EL (cell line): ENCODE results near the gene SLC35F1.
A peak's percentile ranks its signal among the peaks of the same experiment; 100 is the strongest.

Experiments
- DNase-seq: peaks from one replicate; pipeline ENCODE4 v3.0.0-alpha.2; 2016

Gene SLC35F1

DNA sequence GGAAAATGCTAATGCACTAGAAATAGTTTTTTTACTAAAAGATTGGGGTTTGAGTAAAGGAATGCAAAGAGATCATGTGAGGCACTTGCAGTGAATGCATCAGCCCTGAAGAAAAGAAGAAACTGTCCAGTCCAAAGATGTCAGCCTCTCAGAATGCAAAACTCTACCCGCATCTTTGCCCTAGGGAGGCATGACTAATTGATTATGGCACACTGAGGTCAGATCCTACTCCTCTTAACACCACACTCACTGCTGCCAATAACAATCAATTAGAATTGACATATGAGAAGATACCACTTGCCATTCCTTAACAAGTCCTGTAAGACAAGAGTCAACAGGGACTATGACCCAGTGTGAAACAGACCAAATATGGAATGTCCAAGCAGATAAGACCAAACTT is 378.7 kb downstream of the SLC35F1 start:
- peak; percentile 43 for DNase-seq

DNA sequence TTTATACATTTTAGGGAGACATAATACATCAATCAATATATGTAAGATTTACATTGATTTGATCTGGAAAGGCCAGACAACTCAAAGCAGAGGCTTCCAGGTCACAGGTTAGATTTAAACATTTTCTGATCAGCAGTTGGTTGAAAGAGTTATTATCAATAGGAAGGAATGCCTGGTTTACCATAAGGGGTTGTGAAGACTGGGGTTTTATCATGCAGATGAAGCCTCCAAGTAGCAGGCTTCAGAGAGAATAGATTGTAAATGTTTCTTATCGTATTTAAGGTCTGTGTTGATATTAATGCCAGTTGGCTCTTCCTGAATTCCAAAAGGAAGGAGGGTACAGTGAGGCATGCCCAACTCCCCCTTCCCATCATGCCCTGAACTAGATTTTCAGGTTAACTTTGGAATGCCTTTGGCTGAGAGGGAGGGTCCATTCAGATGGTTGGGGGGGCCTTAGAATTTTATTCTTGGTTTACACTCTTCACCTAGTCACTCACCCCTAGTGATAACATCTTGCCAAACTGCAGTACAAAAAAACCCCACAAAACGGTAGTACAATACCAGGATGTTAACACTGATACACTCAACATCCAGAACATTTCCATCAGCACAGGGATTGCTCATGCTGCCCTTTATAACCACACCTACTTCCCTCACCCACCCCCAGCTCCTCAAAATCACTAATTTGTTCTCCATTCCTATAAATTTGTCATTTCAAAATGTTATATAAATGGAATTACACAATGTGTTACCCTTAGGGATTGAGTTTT is 381.5 kb downstream of the SLC35F1 start:
- peak; percentile 30 for DNase-seq

DNA sequence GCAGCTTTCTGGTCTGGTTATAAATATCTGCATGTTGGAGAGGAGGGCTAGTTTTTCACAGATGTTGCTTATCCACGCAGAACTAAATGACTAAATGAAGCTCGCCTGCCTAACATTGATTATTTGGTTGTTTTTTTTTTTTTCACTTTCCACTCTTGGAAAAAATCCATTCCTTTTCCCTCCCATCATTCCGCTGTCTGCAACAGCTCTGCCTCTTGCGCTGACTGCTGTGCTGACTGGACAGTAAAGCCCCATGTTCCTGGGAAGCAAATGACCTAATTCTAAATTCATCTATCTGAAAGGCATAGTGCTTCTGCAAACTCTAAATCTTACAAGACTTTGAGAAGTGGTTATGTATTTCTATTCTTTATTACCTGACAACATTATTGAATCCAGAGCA is 385.5 kb downstream of the SLC35F1 start:
- DNase-seq: no peak

DNA sequence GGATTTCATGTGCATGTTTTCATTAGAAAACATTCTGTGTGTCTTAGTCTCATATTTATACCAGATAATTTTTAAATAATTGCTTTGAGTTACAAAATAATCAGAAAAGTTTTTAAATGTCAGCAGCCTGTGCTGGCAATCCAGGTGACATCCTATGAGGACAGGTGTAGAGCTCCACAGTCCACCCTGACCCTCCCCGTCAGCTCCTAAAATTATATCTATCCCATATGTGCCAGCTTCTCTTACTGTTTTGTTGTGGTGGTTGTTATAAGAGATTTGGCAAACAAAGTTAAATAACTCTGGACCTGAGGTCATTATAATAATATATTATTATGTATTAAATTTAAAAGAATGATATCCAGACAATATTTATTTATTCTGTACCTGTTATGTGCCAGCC is 387.8 kb downstream of the SLC35F1 start:
- no peak for DNase-seq

DNA sequence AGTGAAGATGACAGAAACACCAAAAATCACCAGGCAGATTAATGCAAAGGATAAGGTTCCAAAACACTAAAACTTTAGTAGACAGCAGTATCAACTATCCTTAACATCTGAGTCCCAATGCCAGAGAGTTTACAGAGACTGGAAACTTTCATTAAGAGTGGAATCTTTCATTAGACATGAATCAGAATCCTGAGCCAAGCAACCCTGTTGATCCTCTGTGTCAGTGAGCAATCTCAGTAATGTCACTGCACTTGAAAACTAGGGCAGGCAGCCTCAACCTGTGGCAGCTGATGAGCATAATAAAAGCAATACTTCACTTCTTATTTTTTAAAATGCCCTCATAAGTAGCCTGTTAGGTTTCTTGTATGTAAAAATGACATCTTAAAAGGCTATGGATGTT is 388.3 kb downstream of the SLC35F1 start:
- DNase-seq: no peak

DNA sequence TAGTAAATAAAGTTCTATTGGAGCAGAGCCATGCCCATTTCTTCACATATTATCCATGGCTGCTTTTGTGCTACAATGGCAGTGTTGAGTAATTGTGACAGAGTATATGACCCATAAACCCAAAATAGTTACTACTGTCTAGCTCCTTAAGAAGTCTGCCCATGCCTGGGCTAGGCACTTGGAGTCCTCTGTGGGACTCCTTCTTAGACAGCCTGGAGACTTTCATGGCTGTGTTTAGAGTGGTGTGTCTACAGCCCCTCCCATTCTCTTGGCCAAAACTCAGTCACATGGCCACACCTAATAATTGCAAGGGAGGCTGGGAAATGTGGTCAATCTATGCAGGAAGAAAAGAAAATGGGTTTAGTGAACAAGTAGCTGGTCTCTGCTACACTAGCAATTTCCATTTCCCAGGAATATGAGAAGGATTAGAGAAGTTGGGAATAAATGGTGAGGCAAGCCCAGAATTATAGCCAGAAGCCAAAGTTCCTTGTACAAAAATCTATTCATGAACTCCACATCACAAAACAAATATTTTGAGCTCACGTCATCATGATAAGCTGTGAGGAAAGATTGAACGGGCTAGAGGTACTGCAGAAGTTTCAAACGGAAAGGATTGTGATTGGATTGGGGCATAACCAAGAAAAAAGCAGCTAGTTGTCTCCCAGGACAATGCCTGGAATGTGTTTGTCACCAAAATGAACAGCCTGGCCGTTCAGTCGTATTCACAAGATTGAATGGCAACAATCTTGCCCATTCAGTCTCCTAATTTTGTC is 389.3 kb downstream of the SLC35F1 start:
- no peak for DNase-seq

DNA sequence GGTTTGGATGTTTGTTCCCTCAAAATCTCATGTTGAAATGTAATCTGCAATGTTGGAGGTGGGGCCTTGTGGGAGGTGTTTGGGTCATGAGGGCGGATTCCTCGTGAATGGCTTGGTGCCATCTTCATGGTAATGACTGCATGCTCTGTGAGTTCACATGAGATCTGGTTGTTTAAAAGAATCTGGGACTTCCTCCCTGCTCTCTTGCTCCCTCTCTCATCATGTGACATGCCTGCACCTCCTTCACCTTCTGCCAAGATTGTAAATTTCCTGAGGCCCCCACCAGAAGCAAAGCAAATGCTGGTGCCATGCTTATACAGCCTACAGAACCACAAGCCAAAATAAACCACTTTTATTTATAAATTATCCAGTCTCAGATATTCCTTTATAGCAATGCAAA is 390.8 kb downstream of the SLC35F1 start:
- DNase-seq: peak; percentile 8

DNA sequence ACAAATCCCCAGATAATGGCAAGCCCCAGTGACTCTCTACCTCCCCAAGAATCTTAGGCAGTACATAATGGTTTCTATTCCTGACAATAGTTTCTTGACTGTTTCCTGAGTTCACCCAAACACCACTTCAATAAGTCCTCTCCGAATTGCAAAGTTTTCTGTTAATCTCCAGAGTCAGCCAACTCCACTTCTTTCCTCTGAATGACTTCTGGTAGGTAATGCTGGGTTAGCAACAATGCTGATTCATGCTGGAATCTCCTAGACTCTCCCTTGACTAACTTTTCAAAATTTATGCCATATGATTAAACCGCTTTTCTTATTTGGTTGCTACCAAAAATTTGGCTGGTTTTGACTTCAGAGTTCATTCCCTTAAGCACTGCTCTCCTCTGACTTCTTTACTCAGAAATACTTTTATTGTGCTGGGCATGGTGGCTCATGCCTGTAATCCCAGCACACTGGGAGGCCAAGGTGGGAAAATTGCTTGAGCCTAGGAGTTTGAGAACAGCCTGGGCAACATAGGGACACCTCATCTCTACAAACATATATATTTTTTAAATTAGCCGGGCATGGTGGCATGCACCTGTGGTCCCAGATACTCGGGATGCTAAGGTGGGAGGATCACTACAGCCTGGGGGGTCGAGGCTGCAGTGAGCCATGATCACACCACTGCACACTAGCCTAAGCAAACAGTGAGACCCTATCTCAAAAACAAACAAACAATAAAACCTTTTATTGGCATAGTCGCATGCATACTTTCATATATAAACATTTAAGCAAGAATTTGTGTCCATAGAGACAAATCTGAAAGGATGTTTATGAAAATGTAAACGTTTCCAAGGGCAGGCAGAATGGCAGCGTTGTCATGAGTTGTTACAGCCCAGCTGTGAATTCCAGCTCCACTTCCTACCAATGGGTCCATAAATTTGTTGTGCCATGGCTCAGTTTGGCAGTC is 391.7 kb downstream of the SLC35F1 start:
- DNase-seq: no peak

DNA sequence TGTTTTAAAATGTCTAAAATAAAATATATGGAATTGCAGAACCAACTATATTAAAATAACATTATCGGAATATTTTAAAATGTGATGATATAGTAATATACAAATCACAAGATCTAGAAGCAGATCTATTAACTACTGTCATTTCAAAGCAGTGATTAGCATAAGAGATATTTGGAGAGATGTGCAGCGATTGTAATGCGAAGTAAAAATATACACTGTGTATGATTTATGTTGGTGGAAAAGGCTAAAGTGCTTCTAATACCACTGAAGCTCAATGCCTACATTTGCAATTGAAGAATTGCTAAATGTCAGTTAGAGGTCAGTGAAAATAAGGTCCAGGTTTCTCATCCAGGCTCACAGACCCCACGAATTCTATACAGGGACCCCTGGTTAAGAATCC is 392.4 kb downstream of the SLC35F1 start:
- DNase-seq: no peak

DNA sequence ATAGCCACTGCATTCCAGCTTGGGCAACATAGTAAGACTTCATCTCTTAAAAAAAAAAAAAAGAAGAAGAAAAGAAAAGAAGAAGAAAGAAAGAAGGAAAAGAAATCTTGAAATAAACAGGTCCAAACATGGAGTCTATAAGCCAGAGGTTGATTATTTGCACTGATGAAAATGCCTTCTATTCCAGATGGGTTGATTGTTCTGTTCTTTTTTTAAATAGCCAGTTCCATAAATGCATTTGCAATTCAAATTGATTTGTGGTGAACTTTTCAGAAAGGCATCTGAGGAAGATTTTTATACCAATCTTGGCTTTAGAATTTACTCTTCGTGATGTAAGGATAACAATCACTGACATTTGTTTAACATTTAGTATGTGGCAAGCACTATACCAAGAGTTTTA is 397.3 kb downstream of the SLC35F1 start:
- DNase-seq: no peak

DNA sequence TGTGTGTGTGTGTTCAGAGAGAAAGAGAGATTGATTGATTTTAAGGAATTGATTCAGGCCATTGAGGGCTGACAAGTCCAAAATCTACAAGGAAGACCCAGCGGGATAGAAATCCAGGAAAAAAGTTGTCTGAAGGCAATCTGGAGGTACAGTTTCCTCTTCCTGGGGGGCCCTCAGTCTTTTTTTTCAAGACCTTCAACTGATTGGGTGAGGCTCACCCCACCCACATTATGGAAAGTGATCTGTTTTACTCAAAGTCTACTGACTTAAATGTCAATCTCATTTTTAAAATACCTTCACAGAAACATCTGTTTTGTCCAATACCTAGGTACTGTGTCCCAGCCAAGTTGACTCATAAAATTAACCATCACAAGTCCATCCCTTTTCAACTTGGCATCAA is 398.0 kb downstream of the SLC35F1 start:
- DNase-seq: no peak

DNA sequence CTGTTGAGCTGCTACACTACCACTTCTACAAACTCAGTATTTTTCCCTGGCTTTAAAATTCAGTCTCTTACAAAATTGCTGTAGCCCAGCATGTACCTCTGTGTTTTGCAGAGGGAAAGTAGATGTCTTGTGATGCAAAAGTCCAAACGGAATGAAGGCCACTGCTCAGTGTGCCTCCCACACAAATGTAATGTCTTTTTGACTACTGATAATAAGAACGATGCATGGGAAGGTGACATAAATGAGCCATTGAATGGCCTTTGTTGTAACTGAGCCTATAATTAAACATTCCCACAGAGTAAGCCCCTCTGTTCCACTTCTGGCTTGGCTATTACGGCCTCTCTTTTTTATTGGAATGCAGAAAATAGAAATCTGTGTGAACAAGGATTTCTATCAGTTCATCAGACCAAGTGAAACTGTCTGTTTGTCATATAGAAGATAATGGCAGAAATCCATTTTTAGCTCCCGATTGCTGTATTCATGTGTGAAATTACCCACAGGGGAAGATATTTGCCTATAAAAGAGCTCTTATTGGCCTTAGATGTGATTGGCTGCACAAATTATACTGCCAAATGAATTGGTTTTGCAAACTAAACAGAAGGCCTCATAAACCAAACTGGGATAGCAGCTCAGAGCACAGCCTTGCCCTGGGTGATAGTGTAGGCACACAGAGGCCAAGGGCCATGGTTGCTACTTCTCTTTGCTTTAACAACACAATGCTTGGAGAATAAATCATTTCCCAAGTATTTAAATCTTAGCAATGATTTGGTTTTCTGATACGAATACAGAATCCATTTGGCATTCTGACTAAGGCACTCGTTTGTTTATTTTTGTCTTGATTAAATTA is 399.6 kb downstream of the SLC35F1 start:
- no peak for DNase-seq

DNA sequence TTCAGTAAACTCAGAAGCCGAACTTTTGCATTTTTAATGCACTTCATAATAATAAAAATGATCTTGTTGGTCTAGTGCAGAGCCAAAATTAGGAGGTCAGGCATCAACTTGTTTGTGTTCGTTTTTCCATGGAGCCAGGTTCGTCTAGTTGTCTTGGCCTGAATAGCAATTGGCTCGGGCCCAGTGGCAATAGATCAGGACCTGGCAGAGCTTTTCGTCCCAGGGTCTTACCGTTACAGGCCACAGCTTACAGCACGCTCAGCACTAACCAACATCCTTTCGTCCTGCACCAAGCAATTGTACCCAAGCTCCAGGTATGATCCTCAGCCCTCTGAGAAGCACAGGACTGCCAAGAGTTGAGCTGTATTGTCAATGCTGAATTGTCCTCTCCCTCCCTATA is 400.5 kb downstream of the SLC35F1 start:
- DNase-seq: no peak

DNA sequence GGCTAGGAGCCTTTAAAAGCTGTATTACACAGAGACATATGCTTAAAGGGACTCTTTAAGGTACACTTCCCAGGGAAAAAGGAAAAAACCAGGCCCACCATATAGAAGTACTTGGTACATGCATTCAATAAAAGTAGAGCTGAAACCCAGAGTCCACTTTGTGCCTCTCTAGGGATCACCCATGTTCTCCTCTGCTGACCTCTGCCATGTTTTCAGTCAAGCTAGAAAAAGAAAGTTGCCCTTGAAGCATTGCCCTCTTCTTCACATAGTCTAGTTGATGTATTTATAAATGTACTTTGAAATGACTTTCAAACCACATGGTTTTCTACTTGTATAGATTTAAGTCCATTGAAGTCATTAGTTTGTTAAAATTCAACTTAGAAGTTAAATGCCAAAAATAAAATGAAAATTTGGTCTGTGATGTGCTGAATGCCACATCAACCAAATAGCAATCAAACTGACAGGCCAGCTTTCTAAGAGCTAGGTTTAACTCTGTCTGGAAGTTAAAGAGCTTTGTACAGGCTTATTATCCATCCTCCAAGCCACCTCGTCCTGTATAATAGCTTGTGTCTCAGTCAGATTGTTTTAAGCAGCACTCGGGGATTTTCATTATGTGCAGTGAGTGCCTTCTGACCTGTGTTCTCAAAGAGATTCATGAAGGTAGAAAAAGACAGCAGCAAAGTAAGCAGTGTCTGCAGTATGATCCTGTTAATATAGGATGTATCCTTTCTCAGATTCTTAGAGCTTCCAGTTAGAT is 402.5 kb downstream of the SLC35F1 start:
- DNase-seq: no peak

DNA sequence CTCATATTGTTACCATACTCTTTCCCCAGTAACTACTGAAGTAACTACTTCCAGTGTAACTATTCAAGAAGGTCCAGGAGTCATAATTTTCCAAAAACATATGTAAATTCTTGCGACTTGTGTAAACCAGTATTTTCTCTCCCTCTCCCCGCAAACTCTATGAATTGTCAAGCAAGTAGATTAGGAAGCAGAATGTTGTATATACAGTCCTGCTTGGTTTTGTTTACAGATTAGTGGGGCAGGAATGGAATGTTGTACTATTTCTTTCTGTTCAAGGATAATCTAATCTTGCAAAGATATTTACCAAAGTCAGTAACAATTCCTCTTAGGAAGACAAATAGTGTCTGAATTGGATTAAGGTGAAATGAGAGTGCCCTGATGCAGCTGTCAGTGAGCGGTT is 406.1 kb downstream of the SLC35F1 start:
- no peak for DNase-seq

DNA sequence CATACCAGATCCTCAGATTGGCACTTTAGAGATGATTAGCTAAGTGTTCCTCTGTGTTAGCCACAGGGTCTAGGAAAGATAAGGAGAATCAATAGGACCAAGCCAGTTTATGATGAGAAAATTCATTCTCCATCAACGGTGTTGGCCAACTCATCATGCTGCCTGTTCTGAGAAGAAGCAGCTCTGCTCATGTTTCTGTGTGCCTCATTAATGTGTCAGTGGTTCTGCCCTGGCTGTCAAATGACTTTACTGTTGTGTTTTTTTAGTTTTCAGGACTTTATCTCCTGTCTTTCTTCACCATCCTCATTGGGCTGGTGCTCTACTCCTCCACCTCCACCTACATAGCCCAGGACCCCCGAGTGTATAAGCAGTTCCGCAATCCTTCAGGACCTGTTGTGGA is 406.7 kb downstream of the SLC35F1 start:
- DNase-seq: no peak

DNA sequence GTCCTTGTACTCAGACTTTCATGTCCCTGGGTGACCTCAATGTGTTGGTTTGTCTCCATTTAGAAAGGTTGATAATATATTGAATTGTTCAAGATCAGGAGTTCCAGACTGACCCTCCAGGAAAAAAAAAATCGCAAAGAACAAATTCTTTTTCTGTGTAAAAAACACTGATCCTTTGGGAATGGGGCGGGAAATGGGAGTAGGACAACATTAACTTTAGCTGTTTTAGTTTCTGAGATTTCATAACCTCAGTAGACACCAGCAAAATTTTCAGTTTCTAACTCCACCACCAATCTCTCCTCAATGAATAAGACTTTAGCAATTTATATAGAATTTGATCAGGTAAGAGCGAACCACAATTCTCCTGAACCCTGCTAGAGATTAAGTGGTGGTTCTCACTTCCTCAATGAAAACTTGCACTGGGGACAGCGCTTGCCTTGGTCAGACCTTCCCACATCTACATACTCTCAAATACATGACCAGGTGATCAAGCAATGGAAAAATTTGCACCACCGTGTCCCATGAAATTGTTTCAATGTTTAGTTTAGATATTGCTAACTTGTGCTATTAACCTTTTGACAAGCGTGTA is 409.8 kb downstream of the SLC35F1 start:
- no peak for DNase-seq

DNA sequence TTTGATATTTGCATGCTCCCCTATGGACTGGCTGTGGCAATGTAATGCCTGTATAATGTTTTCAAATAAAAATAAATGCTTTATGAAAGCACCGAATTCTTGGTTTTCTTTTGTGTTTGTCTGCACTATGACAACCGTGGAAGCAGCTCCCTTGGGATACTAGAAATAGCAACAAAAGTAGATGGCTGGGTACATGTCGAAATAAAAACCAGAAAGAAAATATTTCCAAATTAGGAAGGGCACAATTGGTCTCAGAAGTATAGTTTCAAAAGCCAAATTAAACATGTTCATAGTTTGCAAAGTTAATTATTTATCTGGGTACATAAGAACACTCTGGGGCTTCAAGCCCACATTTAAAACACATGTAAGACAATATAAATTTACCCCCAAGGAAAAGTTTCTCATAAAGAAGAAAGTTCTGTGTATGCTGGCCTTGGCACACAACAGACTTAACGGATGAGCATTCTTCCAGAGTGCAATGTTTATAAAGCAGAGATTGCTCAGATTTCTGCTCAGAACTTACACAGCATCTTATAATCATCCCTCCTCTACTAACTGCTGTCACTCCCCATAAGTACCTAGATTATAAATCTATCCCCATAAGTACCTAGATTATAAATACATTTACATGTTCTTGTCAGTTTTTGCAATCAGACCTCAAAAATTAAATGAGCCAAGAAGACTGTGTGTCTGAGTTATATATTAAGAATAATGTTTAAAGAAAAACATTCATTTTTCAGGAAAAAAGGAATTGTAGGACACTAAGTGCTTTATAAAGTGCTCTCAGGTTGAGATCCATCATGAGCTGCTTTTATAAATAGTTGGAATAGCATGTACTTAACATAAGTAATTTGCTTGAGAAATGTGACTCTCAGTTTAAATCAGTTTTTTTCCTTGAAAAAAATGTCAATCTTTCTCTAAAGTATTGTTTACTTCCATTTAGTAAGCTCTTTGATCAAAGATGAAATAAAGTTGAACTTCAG is 410.8 kb downstream of the SLC35F1 start:
- DNase-seq: no peak

DNA sequence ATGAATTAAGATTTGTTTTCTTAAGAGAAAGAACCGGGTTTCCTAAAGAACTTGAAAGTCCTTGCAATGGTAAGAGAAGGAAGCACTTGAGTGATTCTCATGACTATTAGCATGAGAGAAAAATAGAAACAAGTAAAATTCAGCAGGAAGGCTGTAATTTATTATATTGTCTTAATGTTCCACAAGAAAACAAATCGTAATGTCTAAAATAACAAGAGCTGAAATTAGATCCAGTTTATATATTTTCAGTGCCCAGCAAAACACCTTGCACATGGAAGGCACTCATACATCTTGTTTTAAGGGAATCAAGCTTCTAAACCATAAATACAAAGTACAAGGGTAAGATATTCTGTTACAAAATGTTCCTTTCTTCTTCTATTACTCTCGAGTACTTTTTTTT is 411.6 kb downstream of the SLC35F1 start:
- DNase-seq: no peak

DNA sequence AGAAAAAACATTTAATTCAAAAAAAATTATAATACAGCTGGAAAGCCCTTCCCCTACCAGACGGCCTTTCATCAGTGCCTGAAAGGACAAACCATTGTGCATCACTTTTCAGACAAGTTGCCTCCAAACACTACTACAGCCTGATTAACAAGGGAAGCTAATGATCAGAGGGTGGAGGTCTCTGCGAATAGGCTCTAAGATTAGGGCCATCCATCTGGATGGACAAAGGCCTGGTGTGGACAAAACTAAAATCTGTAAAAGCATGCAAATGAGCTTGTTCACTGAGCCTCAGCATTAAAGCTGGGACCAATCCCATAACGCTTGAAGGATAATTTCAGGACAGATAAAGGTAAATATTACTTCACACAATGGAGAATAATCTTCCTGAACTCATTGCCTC is 412.4 kb downstream of the SLC35F1 start:
- no peak for DNase-seq
